ENCODE results near the gene CST9L.

The CST9L gene

DNA sequence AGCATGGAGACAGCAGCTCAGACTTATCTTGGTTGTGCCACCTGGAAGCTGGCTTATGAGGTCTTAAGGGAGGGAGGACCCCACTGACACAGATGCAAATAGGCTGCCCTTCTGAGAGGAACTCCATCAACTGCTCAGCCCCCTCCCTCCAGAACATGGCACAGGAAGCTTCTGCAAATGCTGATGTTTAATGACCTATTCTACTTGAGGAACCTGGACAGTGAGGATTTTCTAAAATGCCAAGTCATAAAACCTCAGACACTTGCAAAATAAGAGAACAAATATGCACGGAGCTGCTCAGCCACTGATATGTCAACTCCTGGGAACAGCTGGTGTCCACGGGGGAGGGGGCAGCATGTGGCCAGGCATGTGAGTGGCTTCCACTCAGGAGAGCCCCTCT, 34.0 kb upstream of the CST9L start:
- TF ChIP-seq, protein P1, sequence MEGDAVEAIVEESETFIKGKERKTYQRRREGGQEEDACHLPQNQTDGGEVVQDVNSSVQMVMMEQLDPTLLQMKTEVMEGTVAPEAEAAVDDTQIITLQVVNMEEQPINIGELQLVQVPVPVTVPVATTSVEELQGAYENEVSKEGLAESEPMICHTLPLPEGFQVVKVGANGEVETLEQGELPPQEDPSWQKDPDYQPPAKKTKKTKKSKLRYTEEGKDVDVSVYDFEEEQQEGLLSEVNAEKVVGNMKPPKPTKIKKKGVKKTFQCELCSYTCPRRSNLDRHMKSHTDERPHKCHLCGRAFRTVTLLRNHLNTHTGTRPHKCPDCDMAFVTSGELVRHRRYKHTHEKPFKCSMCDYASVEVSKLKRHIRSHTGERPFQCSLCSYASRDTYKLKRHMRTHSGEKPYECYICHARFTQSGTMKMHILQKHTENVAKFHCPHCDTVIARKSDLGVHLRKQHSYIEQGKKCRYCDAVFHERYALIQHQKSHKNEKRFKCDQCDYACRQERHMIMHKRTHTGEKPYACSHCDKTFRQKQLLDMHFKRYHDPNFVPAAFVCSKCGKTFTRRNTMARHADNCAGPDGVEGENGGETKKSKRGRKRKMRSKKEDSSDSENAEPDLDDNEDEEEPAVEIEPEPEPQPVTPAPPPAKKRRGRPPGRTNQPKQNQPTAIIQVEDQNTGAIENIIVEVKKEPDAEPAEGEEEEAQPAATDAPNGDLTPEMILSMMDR (IDR thresholded peaks at IDR 0.05; ENCODE audit: borderline replicate concordance, insufficient read depth, low read depth, low read length) = no peak
- no peak overlapping the region for H3K4me3 ChIP-seq (ENCODE audit: low read depth, low read length)

DNA sequence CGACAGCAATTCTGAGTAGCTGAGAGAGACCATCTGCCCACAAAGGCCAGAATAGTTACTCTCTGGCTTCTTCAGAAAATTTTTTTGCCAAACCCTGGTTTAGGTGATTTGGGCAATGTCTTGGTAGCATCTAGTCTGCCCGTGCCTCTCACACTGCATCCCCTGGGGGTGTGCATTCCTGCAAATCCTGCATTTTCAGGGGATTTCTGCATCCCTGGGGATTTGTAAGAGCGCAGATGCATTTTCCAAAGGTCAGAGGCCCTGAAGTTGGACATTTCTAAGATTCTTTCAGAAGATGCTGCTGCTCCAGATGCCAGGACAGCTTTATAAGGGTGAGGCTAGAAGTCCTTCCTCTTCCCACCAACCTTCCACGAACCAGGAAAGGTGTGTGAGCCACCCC, 33.4 kb upstream of the CST9L start:
- no peak overlapping the region for H3K4me3 ChIP-seq (ENCODE audit: low read depth, low read length)
- TF ChIP-seq, protein P1 (IDR thresholded peaks at IDR 0.05; ENCODE audit: borderline replicate concordance, insufficient read depth, low read depth, low read length) = no peak

DNA sequence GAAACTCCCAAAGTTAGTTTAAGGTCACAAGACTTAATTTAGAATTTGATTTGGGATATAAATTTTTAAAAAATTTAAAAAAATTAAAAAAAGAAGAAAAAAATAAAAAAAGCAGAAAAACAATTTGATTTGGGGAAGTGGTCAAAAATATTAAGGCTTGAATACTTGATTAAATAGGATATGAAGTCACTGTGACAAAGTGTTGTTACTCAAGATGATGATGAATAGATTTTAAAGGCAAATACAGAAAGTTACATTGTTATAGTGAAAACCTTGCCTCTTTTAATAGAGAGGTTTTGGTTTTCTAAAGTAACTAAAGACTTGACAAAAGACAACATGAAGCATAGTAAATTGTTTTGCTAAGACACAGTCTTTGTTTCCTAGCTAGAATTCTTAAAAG, 30.2 kb upstream of the CST9L start:
- TF ChIP-seq, protein P1 (IDR thresholded peaks at IDR 0.05; ENCODE audit: borderline replicate concordance, insufficient read depth, low read depth, low read length) = no peak
- H3K4me3 ChIP-seq (ENCODE audit: low read depth, low read length) = no peak overlapping the region

DNA sequence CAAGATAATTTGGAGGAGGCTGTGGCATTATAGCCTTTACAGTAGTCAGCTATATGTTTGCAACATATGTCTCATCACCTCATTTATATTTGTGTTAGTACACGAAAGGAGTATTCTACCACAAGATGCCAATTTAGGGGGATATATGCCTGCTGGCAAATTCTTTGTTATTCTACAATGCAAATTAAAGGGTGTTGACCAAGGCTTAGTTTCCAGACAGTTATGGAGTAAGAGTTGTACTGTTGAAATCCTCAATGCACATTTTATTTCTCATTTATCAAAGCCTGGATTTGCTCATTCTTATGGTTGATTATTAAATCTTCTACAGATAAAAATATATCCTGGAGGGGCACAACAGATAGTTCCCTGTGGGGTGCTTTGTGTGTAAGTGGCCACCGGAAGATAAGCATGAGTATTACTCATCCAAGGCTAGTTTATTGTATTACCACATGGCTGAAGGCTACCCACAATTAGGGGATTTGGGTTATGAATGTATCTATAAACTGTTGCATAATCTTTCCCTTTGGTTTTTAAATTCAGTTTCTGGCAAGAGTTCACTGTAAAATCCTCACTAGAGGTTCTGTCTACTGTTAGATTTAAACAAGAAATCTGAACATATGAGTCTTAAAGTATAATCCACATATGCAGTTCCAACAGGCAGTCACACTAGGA, 28.4 kb upstream of the CST9L start:
- no peak overlapping the region for H3K4me3 ChIP-seq (ENCODE audit: low read depth, low read length)
- TF ChIP-seq, protein P1 (IDR thresholded peaks at IDR 0.05; ENCODE audit: borderline replicate concordance, insufficient read depth, low read depth, low read length) = no peak

DNA sequence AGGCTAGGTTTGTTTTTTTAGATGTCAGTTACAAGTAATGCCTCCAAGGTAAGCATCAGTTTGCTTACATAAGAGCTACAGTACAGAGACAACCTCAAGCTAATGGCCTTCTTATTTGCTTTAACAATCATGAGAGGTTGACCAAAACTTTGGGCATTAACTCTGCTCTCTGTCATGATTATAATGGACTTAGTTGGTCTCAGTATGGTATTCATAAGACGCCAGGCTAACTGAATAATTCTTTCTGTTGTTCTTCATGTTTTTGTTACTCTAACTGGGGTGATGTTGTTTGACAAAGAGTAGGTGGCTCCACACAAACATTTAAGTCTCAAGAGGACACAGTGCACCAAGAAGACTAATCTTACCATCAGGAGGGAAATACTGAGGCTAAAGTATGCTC, 27.7 kb upstream of the CST9L start:
- TF ChIP-seq, protein P1 (IDR thresholded peaks at IDR 0.05; ENCODE audit: borderline replicate concordance, insufficient read depth, low read depth, low read length) = no peak
- no peak overlapping the region for H3K4me3 ChIP-seq (ENCODE audit: low read depth, low read length)

DNA sequence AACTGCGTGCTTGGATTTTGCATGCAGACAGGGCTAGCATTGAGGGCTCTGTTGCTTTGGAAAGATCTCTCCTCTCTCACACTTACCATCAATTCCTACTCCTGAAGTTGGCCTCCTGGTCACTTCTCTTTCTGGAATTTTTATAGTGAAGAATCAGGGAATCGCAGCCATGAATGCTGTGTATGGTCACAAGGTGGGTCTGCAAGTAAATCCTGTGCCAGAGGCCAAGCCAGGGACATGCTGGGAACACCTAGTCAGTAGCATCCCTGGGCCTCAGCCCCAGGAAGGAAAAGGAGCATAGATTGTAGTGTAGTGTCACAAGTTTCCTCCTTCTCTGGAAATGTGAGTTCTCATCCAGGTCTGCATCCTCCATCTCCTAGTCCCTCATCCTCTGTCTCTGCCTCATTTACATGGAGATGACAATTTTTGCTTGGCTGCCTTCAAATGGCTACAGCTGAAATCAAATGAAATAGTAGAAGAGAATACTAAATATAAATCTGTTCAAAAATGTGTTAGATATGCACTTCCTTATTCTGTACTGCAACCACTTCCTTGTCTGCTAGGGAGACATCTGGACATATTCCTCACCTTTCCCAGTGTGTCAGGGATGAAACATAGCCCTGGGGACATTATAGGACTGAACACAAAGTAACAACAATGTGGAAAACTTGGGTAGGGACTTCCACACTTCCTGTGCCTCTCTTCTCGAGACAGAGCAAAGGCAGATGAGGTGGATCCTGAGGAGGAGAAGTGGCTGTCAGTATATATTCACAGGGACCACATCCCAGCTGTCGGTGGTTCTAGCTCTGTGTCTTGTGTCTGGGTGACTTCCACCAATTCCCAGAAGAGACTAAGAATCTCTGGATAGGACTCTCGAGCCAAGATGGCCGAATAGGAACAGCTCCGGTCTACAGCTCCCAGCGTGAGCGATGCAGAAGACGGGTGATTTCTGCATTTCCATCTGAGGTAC, 20.4 kb upstream of the CST9L start:
- no peak overlapping the region for H3K4me3 ChIP-seq (ENCODE audit: low read depth, low read length)
- TF ChIP-seq, protein P1 (IDR thresholded peaks at IDR 0.05; ENCODE audit: borderline replicate concordance, insufficient read depth, low read depth, low read length) = no peak

All from GM12875 (cell line).